DND-41 (cell line): ENCODE measurements around the gene C4BPB.

ENCODE experiments used
- ATAC-seq: fragments of 200-7000 bp; cut with Tn5 transposase; 3 replicates; pipeline ENCODE4 v1.9.1; 2021; ENCODE audit warnings: low read depth; ENCODE audit not compliant: insufficient read depth
- DNase-seq: peaks from one replicate; pipeline ENCODE4 v3.0.0-alpha.2; 2020
- H2AFZ ChIP-seq: 2 replicates; pipeline ENCODE4 v1.6.0; 2012; ENCODE audit warnings: low read depth, low read length
- H3K27ac ChIP-seq: 2 replicates; pipeline ENCODE4 v1.5.1; 2012; ENCODE audit warnings: low read length, inconsistent platforms
- H3K27me3 ChIP-seq: fragments of 200-600 bp; sonication (generic); 2 replicates; pipeline ENCODE4 v1.6.0; 2012; ENCODE audit warnings: low read length, mild to moderate bottlenecking, inconsistent platforms; ENCODE audit not compliant: insufficient read depth, poor library complexity
- H3K36me3 ChIP-seq: 2 replicates; pipeline ENCODE4 v1.5.1; 2012; ENCODE audit warnings: low read length, inconsistent platforms; ENCODE audit not compliant: insufficient read depth
- H3K4me1 ChIP-seq: 2 replicates; pipeline ENCODE4 v1.5.1; 2012; ENCODE audit warnings: mild to moderate bottlenecking, low read length; ENCODE audit not compliant: insufficient read depth
- H3K4me2 ChIP-seq: 2 replicates; pipeline ENCODE4 v1.6.0; 2012; ENCODE audit warnings: mild to moderate bottlenecking, moderate library complexity, low read length, inconsistent platforms; ENCODE audit not compliant: insufficient read depth
- H3K4me3 ChIP-seq, 2 experiments: fragments of 200-600 bp in 1 of 2; shearing (Covaris generic) in 1 of 2; 2 replicates each; pipeline ENCODE4 v1.5.1; 2012 to 2016; ENCODE audit warnings: inconsistent platforms in 2 of 2, low read length in 2 of 2, mild to moderate bottlenecking in 2 of 2, low read depth in 1 of 2, moderate library complexity in 1 of 2
- H3K79me2 ChIP-seq: 2 replicates; pipeline ENCODE4 v1.6.0; 2012; ENCODE audit warnings: low read length, inconsistent platforms; ENCODE audit not compliant: insufficient read depth
- H3K9ac ChIP-seq: 2 replicates; pipeline ENCODE4 v1.6.0; 2012; ENCODE audit warnings: low read depth, mild to moderate bottlenecking, inconsistent platforms, low read length, moderate library complexity
- H3K9me3 ChIP-seq: 2 replicates; pipeline ENCODE4 v1.5.1; 2012; ENCODE audit warnings: low read length, moderate library complexity, mild to moderate bottlenecking, inconsistent platforms; ENCODE audit not compliant: insufficient read depth, severe bottlenecking
- H4K20me1 ChIP-seq: 2 replicates; pipeline ENCODE4 v1.6.0; 2012; ENCODE audit warnings: low read length; ENCODE audit not compliant: insufficient read depth
- EZH2 ChIP-seq: IDR thresholded peaks from 3 replicates; pipeline ENCODE4 v1.6.1; 2012; ENCODE audit warnings: borderline replicate concordance, low read depth, mild to moderate bottlenecking, moderate library complexity, low read length, inconsistent platforms; ENCODE audit not compliant: severe bottlenecking
- TF ChIP-seq, protein P1 (sequence below): IDR thresholded peaks from 2 replicates; pipeline ENCODE4 v1.5.1; 2012; ENCODE audit warnings: borderline replicate concordance, low read length, moderate library complexity, mild to moderate bottlenecking; ENCODE audit not compliant: poor library complexity, severe bottlenecking; ENCODE audit errors: extremely low read depth

The C4BPB gene

DNA sequence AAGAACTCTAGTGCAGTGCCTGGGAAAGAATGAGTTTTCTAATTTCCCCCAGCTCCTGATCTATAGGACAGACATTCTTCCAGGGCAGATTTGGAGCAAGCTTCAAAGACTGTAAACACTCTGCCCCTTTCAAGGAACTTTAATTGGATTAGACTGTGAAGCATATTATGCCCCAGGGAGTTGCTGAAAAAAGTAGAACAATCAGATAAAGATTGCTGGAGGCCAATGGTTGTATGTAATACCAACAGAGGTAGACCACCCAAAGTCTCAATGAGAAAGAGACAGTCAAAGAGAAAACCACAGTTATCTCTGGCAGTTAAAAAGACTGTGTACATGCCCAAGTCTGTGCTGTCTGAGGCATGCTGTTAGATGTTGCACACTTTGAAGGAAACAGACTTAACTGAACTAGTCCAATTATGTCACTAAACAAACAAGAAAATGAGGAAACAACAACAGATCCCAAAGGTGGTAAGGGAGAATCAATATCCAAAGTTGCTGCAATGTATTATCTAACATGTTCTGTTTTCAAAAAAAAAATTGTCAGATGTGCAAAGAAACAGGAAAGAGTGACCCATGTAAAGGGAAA is 39.8 kb downstream of the C4BPB start:
- Histone ChIP-seq H3K4me1 (peaks cover 7% of the 10 kb centered on the region; the same call in 1 of the 2 replicates), H4K20me1 (no peaks in the 10 kb centered on the region), H3K4me3 (no peak overlapping the region), H3K27ac (no peak overlapping the region), H3K9me3 (peaks cover 12% of the 10 kb centered on the region), H3K79me2 (no peaks in the 10 kb centered on the region), H3K9ac (no peak overlapping the region), H3K4me2 (no peak overlapping the region), H3K36me3 (no peaks in the 10 kb centered on the region), H2AFZ (no peak overlapping the region), H3K27me3 (no peaks in the 10 kb centered on the region)
- DNase-seq = no peak
- TF ChIP-seq EZH2 = no peak
- TF ChIP-seq, protein P1, sequence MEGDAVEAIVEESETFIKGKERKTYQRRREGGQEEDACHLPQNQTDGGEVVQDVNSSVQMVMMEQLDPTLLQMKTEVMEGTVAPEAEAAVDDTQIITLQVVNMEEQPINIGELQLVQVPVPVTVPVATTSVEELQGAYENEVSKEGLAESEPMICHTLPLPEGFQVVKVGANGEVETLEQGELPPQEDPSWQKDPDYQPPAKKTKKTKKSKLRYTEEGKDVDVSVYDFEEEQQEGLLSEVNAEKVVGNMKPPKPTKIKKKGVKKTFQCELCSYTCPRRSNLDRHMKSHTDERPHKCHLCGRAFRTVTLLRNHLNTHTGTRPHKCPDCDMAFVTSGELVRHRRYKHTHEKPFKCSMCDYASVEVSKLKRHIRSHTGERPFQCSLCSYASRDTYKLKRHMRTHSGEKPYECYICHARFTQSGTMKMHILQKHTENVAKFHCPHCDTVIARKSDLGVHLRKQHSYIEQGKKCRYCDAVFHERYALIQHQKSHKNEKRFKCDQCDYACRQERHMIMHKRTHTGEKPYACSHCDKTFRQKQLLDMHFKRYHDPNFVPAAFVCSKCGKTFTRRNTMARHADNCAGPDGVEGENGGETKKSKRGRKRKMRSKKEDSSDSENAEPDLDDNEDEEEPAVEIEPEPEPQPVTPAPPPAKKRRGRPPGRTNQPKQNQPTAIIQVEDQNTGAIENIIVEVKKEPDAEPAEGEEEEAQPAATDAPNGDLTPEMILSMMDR = no peak
- peak; percentile 72; the same call in 2 of the 3 replicates for ATAC-seq

DNA sequence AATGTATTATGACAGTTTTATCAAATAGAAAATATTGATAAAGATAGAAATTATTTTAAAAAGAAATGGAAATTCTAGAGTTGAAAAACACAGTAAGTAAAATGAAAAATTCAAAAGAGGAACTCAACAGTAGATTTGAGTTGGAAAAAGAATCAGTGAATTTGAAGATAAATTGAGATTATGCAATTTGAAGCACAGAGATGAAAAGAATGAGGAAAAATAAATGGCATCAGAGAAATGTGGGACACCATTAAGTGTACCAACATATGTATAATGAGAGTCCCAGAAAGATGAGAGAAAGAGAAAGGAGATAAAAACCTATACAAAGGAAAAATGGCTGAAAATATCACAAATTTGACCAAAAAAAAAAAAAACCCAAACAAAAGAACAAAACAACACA is 40.4 kb downstream of the C4BPB start:
- no peaks in the 10 kb centered on the region for H3K79me2 ChIP-seq
- H3K9me3 ChIP-seq = peaks cover 12% of the 10 kb centered on the region
- no peak for TF ChIP-seq EZH2
- TF ChIP-seq, protein P1 = no peak
- DNase-seq (no peak), ATAC-seq (no peak)
- H3K27ac ChIP-seq = no peak overlapping the region
- no peak overlapping the region for H3K9ac ChIP-seq
- H3K36me3 ChIP-seq = no peaks in the 10 kb centered on the region
- no peak overlapping the region for H3K4me2 ChIP-seq
- H3K4me1 ChIP-seq = peaks cover 7% of the 10 kb centered on the region; the same call in 1 of the 2 replicates
- no peaks in the 10 kb centered on the region for H3K27me3 ChIP-seq
- no peak overlapping the region for H2AFZ ChIP-seq
- H4K20me1 ChIP-seq = no peaks in the 10 kb centered on the region
- H3K4me3 ChIP-seq = no peak overlapping the region

DNA sequence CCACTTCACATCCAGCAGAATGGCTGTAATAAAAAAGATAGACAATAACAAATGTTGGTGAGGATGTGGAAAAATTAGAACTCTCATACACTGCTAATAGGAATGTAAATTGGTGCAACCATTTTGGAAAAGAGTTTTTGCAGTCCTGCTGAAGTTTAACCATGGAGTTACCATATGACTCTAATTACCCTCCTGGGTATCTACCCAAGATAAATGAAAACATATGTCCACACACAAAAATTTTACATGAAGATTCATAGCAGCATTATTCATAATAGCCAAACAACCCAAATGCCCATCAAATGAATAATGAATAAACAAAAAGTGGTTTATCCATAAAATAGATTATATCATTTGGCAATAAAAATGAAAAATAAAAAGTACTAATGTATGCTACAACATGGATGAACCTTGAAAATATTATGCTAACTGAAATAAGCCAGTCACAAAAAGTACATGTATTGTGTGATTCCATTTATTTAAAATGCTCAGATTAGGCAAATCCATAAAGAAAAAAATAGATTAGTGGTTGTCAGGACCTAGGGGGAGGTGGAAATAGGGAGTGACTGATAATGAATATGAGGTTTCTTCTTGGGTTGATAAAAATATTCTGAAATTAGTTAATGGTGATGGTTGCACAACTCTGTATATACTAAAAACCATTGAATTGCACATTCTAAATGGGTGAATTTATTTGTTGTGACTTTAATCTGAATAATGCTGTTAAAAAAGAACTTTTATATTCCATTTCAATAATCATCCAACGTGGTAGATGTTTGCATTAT is 41.8 kb downstream of the C4BPB start:
- H3K4me1 ChIP-seq = peaks cover 7% of the 10 kb centered on the region; the same call in 1 of the 2 replicates
- no peak overlapping the region for H3K27ac ChIP-seq
- H3K9me3 ChIP-seq = peaks cover 12% of the 10 kb centered on the region
- H3K27me3 ChIP-seq = no peaks in the 10 kb centered on the region
- H3K9ac ChIP-seq = no peak overlapping the region
- no peak overlapping the region for H3K4me3 ChIP-seq
- TF ChIP-seq, protein P1 = no peak
- no peak for TF ChIP-seq EZH2
- H3K79me2 ChIP-seq = no peaks in the 10 kb centered on the region
- no peak for ATAC-seq
- H3K36me3 ChIP-seq = no peaks in the 10 kb centered on the region
- no peaks in the 10 kb centered on the region for H4K20me1 ChIP-seq
- H3K4me2 ChIP-seq = no peak overlapping the region
- H2AFZ ChIP-seq = no peak overlapping the region
- no peak for DNase-seq
